GM19099 (cell line): ENCODE measurements around the gene ARHGDIG.

Experiments
- POLR2A ChIP-seq: IDR thresholded peaks from 3 replicates; pipeline ENCODE4 v1.6.1; 2011; ENCODE audit warnings: low read depth; ENCODE audit not compliant: insufficient read length; ENCODE audit errors: extremely low read depth

Gene ARHGDIG

GRCh38 chr16:318628-319027 is 38.2 kb downstream of the ARHGDIG start:
- TF ChIP-seq POLR2A = no peak

GRCh38 chr16:320206-320605 is 39.8 kb downstream of the ARHGDIG start:
- TF ChIP-seq POLR2A = no peak

- no peak for TF ChIP-seq POLR2A
These were observed 41.1 kb downstream of the ARHGDIG start for GRCh38 chr16:321532-321931.

- no peak for TF ChIP-seq POLR2A
These were observed 42.2 kb downstream of the ARHGDIG start for GRCh38 chr16:322476-323143.

- TF ChIP-seq POLR2A = no peak
These were observed 43.7 kb downstream of the ARHGDIG start for GRCh38 chr16:324201-324450.

- peak; percentile 56 for TF ChIP-seq POLR2A
These were observed 44.3 kb downstream of the ARHGDIG start for GRCh38 chr16:324451-325334.

- no peak for TF ChIP-seq POLR2A
These were observed 45.2 kb downstream of the ARHGDIG start for GRCh38 chr16:325375-326145.

- no peak for TF ChIP-seq POLR2A
These were observed 50.4 kb downstream of the ARHGDIG start for GRCh38 chr16:330741-331140.
